ENCODE measurements around the gene SMARCA2. TPM values are rescaled to one million over a fixed set of nuclear protein-coding genes. Genes with fewer than 3 reads are reported as not detected.

SMARCA2 gene
- total RNA-seq, 4 donors from 2014 or later, result 148 to 217 (median 196) TPM

DNA sequence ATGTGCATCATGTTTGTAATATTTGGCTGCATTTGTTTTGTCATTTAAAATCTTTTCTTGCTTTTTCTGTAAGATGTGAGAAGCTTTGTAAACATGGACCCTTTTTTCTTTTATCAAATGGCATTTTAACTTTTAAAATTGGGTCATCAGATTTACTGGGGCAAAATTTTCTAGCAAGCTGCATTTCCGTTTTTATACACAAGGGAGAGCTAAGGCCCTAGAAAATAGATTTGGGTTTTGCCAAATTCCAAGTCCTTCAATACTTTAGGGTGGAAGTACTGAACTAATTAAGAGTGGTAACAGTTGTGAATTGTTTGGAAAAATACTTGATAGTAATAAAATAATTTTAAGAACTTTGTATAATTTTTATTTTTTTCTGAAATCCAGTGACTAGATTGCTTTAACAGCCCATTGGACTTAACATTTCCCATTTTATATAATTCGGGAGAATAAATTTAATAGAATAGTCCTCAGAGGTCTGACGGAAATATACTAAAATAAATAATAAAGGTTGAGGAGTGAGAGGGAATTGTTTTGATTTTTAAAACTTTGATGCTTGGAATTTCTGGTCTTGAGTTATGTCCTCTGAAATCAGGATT, 117.4 kb downstream of the SMARCA2 start:
- WGBS, 2 donors, result 70% methylated on average over 3 of the region's 3 CpGs
- intact Hi-C loops (cut with DNase I), result no loop called here
- peaks cover 14 to 27% of the 10 kb centered on the region in 2 donors for H3K4me1 ChIP-seq

DNA sequence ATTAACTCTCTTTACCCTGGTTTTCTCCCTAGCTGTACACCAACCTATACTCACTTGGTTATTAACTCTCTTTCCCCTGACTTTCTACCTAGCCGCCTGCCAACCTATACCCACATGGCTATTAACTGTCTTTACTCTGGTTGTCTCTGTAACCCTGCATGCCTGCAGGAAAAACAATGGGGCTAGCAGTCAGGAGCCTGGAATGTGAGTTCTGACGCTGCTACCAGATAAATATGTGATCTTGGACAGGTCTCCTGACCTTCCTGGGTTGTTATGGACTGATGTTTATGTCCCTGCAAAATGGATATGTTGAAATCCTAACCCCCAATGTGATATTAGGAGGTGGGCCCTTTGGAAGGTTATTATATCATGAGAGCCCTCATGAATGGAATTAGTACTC, 119.2 kb downstream of the SMARCA2 start:
- DNase-seq, result peak in 1 of 2 donors; percentile 16
- intact Hi-C loops (cut with DNase I), result no loop called here
- WGBS, 2 donors, result 72 to 73% methylated on average over 2 of the region's 2 CpGs
- Histone ChIP-seq H3K9me3 (no peaks in the 10 kb centered on the region), H3K4me1 (peaks cover 11 to 23% of the 10 kb centered on the region in 2 donors), H3K4me3 (replicated peaks in 1 of 3) (no peak overlapping the region), H3K27ac (peak overlapping the region in 1 of 3 donors; percentile 50), H3K27me3 (no peaks in the 10 kb centered on the region), H3K36me3 (no peaks in the 10 kb centered on the region)
- no peak for TF ChIP-seq POLR2A (IDR thresholded peaks at IDR 0.05)
- TF ChIP-seq, protein P1, sequence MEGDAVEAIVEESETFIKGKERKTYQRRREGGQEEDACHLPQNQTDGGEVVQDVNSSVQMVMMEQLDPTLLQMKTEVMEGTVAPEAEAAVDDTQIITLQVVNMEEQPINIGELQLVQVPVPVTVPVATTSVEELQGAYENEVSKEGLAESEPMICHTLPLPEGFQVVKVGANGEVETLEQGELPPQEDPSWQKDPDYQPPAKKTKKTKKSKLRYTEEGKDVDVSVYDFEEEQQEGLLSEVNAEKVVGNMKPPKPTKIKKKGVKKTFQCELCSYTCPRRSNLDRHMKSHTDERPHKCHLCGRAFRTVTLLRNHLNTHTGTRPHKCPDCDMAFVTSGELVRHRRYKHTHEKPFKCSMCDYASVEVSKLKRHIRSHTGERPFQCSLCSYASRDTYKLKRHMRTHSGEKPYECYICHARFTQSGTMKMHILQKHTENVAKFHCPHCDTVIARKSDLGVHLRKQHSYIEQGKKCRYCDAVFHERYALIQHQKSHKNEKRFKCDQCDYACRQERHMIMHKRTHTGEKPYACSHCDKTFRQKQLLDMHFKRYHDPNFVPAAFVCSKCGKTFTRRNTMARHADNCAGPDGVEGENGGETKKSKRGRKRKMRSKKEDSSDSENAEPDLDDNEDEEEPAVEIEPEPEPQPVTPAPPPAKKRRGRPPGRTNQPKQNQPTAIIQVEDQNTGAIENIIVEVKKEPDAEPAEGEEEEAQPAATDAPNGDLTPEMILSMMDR (IDR thresholded peaks at IDR 0.05), result no peak

More for the DNA sequence above, 117.4 kb downstream of the SMARCA2 start:
- DNase-seq, result no peak
- Histone ChIP-seq H3K9me3 (no peaks in the 10 kb centered on the region), H3K4me3 (replicated peaks in 1 of 3) (no peak overlapping the region), H3K36me3 (no peaks in the 10 kb centered on the region), H3K27me3 (no peaks in the 10 kb centered on the region), H3K27ac (no peak overlapping the region)
- TF ChIP-seq, protein P1 (IDR thresholded peaks at IDR 0.05), result peak; percentile 37 to 77 (median 58)
- no peak for TF ChIP-seq POLR2A (IDR thresholded peaks at IDR 0.05)

DNA sequence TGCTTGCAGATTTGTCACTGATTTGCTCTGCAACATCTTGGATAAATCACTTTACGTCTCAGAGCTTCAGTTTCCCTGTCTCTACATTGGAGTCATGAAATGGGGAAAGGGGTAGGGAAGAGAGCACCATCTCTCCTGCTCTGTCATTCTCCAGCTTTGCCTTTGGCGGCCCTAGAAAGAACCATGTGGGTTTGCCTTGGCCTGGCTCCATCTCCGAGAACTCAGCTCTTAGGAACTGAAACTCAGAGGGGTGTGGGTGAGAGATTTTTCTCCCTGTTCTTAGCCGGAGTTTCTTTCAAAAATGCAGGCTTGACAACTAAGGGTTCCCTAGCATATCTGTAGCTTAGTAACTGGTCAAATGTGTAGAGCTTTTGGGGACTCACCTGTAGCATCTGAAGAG, 123.5 kb downstream of the SMARCA2 start:
- Histone ChIP-seq H3K4me1 (peaks cover 4 to 10% of the 10 kb centered on the region in 2 donors), H3K27ac (no peak overlapping the region), H3K9me3 (no peaks in the 10 kb centered on the region), H3K27me3 (no peaks in the 10 kb centered on the region), H3K36me3 (no peaks in the 10 kb centered on the region), H3K4me3 (replicated peaks in 1 of 3) (no peak overlapping the region)
- intact Hi-C loops (cut with DNase I), result no loop called here
- 91 to 98% methylated on average over 4 of the region's 4 CpGs for WGBS, 2 donors
- TF ChIP-seq, protein P1 (IDR thresholded peaks at IDR 0.05), result no peak
- TF ChIP-seq POLR2A (IDR thresholded peaks at IDR 0.05), result no peak
- no peak for DNase-seq

DNA sequence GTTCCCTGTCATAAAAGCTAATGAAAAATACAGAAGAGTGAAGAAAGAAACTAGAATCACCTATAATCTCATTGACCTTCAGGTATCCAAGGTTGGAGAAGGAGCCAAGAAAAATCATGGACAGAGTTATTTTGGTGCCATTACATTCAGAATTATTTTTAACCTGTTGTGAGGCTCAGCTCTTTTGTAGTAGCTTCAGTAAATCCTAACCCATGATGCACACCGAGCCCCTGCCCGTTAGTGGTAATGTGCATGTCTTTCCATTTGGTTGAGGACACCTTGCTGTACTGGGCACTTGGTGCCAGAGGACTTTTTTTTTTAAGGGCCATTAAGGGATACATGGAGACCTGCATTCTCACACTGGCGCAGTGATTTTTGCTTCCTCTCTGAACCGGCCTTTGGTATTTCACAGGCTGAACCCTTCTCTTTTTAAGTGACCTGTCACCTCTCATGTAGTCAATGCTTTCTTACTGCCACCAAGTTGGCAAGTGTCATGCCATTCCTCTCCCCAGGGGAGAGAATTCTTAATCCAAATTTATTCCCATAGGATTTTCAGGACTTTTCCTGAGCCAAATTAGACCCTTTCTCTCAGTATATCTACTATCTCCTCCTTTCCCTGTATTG, 125.6 kb downstream of the SMARCA2 start:
- H3K27ac ChIP-seq, result no peak overlapping the region
- H3K9me3 ChIP-seq, result no peaks in the 10 kb centered on the region
- H3K27me3 ChIP-seq, result no peaks in the 10 kb centered on the region
- no peak for DNase-seq
- H3K4me3 ChIP-seq (replicated peaks in 1 of 3), result no peak overlapping the region
- TF ChIP-seq, protein P1 (IDR thresholded peaks at IDR 0.05), result no peak
- no peak for TF ChIP-seq POLR2A (IDR thresholded peaks at IDR 0.05)
- intact Hi-C loops (cut with DNase I), result no loop called here
- H3K36me3 ChIP-seq, result no peaks in the 10 kb centered on the region
- no peaks in the 10 kb centered on the region for H3K4me1 ChIP-seq
- 94 to 97% methylated on average over 4 of the region's 4 CpGs for WGBS, 2 donors

DNA sequence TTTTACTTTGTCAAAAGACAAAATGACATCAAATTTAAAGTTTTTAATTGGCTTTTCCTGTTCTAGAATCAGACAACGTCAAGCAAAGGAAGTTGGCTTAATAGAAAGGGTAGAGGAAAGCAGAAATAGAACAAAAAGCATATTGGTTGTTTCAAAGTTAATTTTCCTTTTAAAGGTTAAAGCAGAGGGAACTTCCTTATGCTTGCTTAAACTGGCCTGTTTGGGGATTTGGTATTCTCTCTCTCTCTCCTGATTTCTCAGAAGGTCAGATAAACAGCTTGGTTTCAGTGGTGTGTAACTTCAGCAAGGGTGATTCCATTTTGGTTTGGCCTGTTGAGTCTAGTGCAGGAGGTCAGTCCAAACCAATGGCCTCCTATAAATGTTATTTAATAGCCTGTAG, 127.1 kb downstream of the SMARCA2 start:
- Histone ChIP-seq H3K36me3 (no peaks in the 10 kb centered on the region), H3K4me1 (no peaks in the 10 kb centered on the region), H3K9me3 (no peaks in the 10 kb centered on the region), H3K27ac (no peak overlapping the region), H3K27me3 (no peaks in the 10 kb centered on the region), H3K4me3 (replicated peaks in 1 of 3) (no peak overlapping the region)
- no peak for DNase-seq
- intact Hi-C loops (cut with DNase I), result no loop called here
- TF ChIP-seq, protein P1 (IDR thresholded peaks at IDR 0.05), result no peak
- TF ChIP-seq POLR2A (IDR thresholded peaks at IDR 0.05), result no peak
- WGBS, 2 donors, result 67 to 72% methylated on average over 1 of the region's 1 CpG

Measured in thyroid gland (tissue), 4 donors.